Prostate gland (tissue), 2 donors: ENCODE measurements around the gene KRT77. TPM values are rescaled to one million over a fixed set of nuclear protein-coding genes. Genes with fewer than 3 reads are reported as not detected.

Experiments used
- DNase-seq: peaks from one replicate; pipeline ENCODE4 v3.0.0-alpha.2; 2019; ENCODE audit warnings: low spot score
- H3K27ac ChIP-seq, 2 donors: fragments of 200-600 bp; sonication (generic); 2 replicates each; pipeline ENCODE4 v1.5.1; 2017 to 2019
- H3K27me3 ChIP-seq: fragments of 200-600 bp; sonication (generic); replicated peaks from 2 replicates; pipeline ENCODE4 v1.5.1; 2019; ENCODE audit not compliant: insufficient read depth
- H3K36me3 ChIP-seq, 2 donors: fragments of 200-600 bp; sonication (generic); 1 replicate in 1 of 2; 2 replicates in 1 of 2; pipeline versions ENCODE4 v1.5.1 to v1.8.1; 2017 to 2019
- H3K4me1 ChIP-seq: fragments of 200-600 bp; sonication (generic); replicated peaks from 2 replicates; pipeline ENCODE4 v1.5.1; 2019
- H3K4me3 ChIP-seq, 2 donors: fragments of 200-600 bp; sonication (generic); 2 replicates each; pipeline ENCODE4 v1.5.1; 2017 to 2019
- H3K9me3 ChIP-seq: fragments of 200-600 bp; sonication (generic); 2 replicates; pipeline ENCODE4 v1.5.1; 2017
- POLR2A ChIP-seq: fragments of 450-650 bp; IDR thresholded peaks from one replicate; pipeline ENCODE4 v1.6.1; 2016; ENCODE audit warnings: antibody characterized with exemption, mild to moderate bottlenecking
- POLR2AphosphoS5 ChIP-seq: sonication (generic); formaldehyde crosslinking; IDR thresholded peaks from one replicate; pipeline ENCODE4 v1.6.1; 2017; ENCODE audit warnings: antibody characterized with exemption
- WGBS: methylation state at CpG from one replicate; pipeline ENCODE4 v1.1.5; 2018; 5-methylcytosine and 5-hydroxymethylcytosine counted together
- intact Hi-C: fragments of 100-400 bp; cut with DNase I; formaldehyde crosslinking; loops from one replicate; pipeline ENCODE4 v1.14.2; 2022
- total RNA-seq, 2 donors: library from RNA; depleted of rRNA; stranded (reverse); fragments of >200 nt; gene quantifications; one replicate each; pipeline ENCODE4 v1.1.0, GENCODE V29; 2016
- TF ChIP-seq, protein P1 (sequence below), 4 experiments: fragments of 200-600 bp in 2 of 4; fragments of 450-650 bp in 2 of 4; sonication (generic) in 2 of 4; IDR thresholded peaks; 1 replicate in 3 of 4; 2 replicates in 1 of 4; pipeline ENCODE4 v1.5.1; 2016 to 2019; ENCODE audit warnings: antibody characterized with exemption in 4 of 4, mild to moderate bottlenecking in 2 of 4, moderate library complexity in 2 of 4

The KRT77 gene
- total RNA-seq, 2 donors from 2014 or later = 0.09 to 0.57 TPM

DNA sequence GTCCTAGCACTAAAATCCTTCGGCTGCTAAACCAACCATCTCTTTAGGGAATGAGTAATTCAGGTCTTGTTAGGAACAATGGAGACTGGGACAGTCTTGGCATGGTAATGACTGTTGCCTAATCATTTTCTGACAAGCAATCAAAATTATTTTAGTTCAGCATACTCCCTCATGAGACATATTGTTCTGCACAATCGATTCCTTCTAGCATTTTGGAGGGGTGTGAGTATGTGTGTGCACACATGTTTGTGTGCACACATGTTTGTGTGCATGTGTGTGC, 21.0 kb downstream of the KRT77 start:
- Histone ChIP-seq H3K27ac (no peak overlapping the region), H3K4me1 (no peaks in the 10 kb centered on the region)

DNA sequence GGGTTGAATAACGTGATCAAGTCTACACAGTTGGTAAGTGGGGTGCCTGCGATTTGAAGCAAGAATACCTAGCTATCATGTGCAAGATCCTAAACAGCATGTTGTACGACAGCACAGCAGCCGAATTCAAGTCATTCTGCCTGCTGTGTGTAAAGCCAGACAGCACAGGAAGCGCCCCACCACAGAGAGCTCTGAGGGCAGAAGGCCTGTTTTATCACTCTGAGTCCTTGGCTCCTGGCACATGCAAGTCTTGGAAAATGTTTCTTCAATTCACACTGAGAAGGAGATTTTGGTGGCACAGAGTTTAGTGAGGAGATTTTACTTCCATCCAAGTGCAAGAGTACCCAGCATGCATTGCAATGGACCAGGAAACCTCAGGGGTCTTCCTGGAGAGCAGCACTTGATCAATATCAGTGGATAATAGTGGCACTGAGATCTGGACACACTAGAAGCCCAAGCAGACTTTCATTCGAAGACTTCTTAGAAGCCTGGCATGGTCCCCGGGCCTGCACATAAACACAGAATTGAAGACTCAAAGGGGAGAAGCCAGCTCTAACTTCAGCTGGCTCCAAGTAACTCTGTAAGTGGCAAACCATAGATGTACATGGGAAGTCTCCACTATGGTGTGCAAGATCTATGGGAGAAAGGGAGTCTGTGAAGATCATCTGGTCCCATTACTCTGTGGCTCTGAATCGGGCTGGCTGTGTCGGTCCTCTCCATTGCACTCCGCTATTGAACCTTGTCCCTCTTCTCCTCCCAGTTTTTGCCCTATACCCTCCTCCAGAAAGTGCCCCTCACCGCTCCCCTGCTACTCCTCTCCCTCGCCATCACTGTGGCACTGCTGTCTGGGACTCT, 21.6 kb downstream of the KRT77 start:
- no peaks in the 10 kb centered on the region for H3K4me1 ChIP-seq
- 85% methylated on average over 12 of the region's 12 CpGs for WGBS
- DNase-seq = no peak
- no peaks in the 10 kb centered on the region for H3K36me3 ChIP-seq
- no peak overlapping the region for H3K27ac ChIP-seq
- H3K27me3 ChIP-seq = peaks cover 5% of the 10 kb centered on the region
- no peak for TF ChIP-seq POLR2AphosphoS5
- TF ChIP-seq POLR2A = no peak
- TF ChIP-seq, protein P1, sequence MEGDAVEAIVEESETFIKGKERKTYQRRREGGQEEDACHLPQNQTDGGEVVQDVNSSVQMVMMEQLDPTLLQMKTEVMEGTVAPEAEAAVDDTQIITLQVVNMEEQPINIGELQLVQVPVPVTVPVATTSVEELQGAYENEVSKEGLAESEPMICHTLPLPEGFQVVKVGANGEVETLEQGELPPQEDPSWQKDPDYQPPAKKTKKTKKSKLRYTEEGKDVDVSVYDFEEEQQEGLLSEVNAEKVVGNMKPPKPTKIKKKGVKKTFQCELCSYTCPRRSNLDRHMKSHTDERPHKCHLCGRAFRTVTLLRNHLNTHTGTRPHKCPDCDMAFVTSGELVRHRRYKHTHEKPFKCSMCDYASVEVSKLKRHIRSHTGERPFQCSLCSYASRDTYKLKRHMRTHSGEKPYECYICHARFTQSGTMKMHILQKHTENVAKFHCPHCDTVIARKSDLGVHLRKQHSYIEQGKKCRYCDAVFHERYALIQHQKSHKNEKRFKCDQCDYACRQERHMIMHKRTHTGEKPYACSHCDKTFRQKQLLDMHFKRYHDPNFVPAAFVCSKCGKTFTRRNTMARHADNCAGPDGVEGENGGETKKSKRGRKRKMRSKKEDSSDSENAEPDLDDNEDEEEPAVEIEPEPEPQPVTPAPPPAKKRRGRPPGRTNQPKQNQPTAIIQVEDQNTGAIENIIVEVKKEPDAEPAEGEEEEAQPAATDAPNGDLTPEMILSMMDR (IDR thresholded peaks at IDR 0.05) = no peak
- intact Hi-C loops = no loop called here
- no peak overlapping the region for H3K4me3 ChIP-seq
- no peaks in the 10 kb centered on the region for H3K9me3 ChIP-seq

More for the DNA sequence above, 21.0 kb downstream of the KRT77 start:
- TF ChIP-seq, protein P1 (IDR thresholded peaks at IDR 0.05) = no peak
- TF ChIP-seq POLR2AphosphoS5 (no peak), POLR2A (no peak)
- intact Hi-C loops = no loop called here
- no peak overlapping the region for H3K4me3 ChIP-seq
- H3K36me3 ChIP-seq = no peaks in the 10 kb centered on the region
- H3K9me3 ChIP-seq = no peaks in the 10 kb centered on the region
- no peak for DNase-seq
- WGBS = 67% methylated on average over 2 of the region's 2 CpGs
- H3K27me3 ChIP-seq = peaks cover 5% of the 10 kb centered on the region

DNA sequence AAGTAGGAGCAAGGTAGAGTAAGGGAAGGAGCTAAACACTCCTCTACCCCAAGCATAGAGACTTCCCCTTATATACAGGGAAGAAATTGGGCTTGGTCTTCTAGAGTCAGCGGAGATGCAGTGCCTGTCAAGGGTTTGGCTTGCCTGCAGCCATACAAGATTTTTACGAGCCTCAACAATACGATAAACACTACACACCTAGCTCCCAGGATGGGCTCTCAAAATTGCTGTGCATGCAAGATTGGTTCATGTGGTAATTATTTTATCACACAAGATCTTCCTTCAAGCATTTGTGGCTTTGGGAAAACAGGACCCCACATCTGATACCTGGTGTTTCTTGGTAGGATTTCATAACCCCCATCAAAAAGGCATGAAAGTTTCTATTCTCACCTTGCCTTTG, 23.0 kb downstream of the KRT77 start, which contains the start of gene KRT1:
Gene KRT1 (minus strand): TSS at position 45 of the 400 bp plus-strand sequence. CDS start 59 bp downstream, outside the sequence.
- Histone ChIP-seq H3K36me3 (no peaks in the 10 kb centered on the region), H3K4me1 (no peaks in the 10 kb centered on the region), H3K9me3 (no peaks in the 10 kb centered on the region), H3K27ac (no peak within 1 kb of the TSS), H3K27me3 (peaks cover 5% of the 10 kb centered on the region), H3K4me3 (no peak within 1 kb of the TSS)
- no peak for DNase-seq
- intact Hi-C loops = no loop called here
- TF ChIP-seq, protein P1 (IDR thresholded peaks at IDR 0.05) = no peak
- TF ChIP-seq POLR2AphosphoS5 (no peak), POLR2A (no peak)
- WGBS = 35% methylated on average over 3 of the region's 3 CpGs

DNA sequence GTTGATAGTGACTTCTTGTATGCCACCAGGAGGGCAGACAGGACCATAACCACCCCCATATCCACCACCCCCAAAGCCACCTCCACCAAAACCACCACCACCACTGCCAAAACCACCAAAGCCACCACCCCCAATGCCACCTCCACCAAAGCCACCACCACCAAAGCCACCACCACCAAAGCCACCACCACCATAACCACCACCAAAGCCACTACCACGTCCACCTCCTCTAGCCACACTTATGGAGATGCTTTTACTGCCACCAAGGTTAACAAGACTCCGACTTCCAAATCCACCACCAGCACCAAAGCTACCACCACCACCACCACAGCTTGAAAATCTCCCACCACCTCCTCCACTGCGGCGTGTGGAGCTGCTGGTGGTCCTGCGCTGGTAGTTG, 23.4 kb downstream of the KRT77 start:
- 96% methylated on average over 5 of the region's 5 CpGs for WGBS
- Histone ChIP-seq H3K9me3 (no peaks in the 10 kb centered on the region), H3K27ac (no peak overlapping the region), H3K36me3 (no peaks in the 10 kb centered on the region), H3K27me3 (peaks cover 5% of the 10 kb centered on the region), H3K4me1 (no peaks in the 10 kb centered on the region), H3K4me3 (no peak overlapping the region)
- TF ChIP-seq POLR2A = no peak
- TF ChIP-seq, protein P1 (IDR thresholded peaks at IDR 0.05) = no peak
- TF ChIP-seq POLR2AphosphoS5 = no peak
- no peak for DNase-seq
- intact Hi-C loops = no loop called here

DNA sequence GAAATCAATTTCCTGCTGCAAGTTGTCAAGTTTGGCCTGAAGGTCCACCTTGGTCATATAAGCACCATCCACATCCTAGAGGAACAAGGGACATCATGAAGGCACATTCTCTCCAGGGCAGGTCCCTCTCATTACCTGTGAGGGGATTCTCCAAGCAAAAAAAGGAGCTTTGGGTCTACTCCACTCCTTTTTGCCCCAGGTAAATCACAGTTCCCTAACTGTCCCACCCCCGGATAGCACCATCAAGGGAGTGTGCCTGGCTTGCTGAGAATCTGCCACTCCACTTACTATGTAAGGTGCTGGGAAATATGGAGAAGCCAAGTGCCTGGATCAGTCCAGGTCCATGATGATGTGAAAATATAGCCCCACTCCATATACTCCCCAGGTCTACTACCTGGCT, 25.7 kb downstream of the KRT77 start:
- no peaks in the 10 kb centered on the region for H3K4me1 ChIP-seq
- no peaks in the 10 kb centered on the region for H3K36me3 ChIP-seq
- no peaks in the 10 kb centered on the region for H3K9me3 ChIP-seq
- H3K27me3 ChIP-seq = no peaks in the 10 kb centered on the region
- H3K4me3 ChIP-seq = no peak overlapping the region
- intact Hi-C loops = no loop called here
- no peak for DNase-seq
- no peak overlapping the region for H3K27ac ChIP-seq
- WGBS = 94% methylated on average over 1 of the region's 1 CpG
- TF ChIP-seq, protein P1 (IDR thresholded peaks at IDR 0.05) = no peak
- no peak for TF ChIP-seq POLR2AphosphoS5
- no peak for TF ChIP-seq POLR2A
